HPDE6-E6E7 (cell line): ENCODE data around the gene OTOG.

ENCODE experiments used
- DNase-seq: peaks from one replicate; pipeline ENCODE4 v3.0.0; 2011; ENCODE audit warnings: missing footprints; ENCODE audit errors: extremely low spot score

OTOG gene

DNA sequence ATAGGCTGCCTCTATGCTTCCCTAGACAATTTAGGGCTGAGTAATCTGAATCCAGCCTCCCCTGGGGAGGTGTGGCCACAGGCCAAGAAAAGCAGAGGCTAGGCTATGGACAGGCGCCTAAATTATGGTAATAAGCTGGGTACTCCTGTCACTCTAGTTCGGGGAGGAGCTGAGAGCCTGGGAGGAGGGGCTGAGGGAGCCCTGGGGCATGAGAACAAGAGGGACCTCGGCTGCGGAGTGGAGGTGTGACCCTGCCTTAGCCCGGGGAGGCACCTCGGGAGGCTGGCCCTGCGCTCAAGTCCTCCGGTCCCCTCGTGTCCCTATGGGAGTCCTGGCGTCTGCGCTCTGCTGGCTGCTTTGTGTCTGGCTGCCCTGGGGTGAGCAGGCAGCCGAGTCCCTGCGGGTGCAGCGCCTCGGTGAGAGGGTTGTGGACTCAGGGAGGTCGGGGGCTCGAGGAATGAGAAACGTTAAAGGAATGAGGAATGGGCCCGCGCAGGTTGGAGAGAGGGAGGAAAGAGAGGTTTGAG lies at the start of gene OTOG:
Gene OTOG, plus strand, starts transcription at position 209 of the 527 bp plus-strand sequence. Its CDS starts 114 bp downstream, at position 323.
- DNase-seq = no peak

GRCh38 chr11:17498058-17498457 lies 49.0 kb upstream of the OTOG start:
- DNase-seq = no peak

DNA sequence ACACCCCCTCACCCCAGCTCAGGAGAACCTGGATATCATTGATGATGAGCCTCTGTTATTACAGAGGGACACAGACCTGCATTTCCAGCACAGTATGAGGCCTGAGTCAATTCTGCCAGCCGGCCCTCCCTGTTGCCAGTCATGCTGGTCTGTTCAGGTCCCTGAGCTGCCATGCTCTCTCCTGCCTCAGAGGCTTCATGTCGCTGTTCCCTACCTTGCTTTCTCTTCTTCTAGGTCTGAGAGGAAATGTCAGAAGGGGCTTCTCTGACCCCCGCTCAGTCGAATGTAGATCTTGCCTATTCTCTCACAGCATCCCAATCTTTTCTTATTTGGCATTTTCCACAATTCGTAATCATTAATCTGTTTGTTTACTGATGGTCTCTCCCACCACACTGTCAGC lies 48.6 kb upstream of the OTOG start:
- DNase-seq = no peak

DNA sequence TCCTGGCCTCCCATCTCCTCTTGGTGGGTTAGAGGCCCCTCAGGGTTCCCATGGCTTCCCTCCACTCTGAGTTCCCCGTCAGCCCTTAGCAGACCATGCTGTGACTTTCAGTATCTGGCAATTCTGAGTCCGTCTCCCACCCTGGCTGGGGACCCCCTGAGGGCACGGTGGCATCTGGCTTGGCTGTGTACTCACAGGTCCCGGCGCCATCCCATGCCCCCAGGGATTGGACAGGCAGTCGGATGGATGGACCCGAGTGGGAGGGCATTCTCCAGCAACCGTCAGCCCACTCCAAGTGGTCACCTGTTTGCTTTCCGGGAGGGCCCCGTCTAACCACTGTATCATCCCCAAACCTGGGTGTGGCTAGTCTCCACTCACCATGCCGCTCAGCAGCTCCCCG lies 46.4 kb upstream of the OTOG start:
- no peak for DNase-seq

DNA sequence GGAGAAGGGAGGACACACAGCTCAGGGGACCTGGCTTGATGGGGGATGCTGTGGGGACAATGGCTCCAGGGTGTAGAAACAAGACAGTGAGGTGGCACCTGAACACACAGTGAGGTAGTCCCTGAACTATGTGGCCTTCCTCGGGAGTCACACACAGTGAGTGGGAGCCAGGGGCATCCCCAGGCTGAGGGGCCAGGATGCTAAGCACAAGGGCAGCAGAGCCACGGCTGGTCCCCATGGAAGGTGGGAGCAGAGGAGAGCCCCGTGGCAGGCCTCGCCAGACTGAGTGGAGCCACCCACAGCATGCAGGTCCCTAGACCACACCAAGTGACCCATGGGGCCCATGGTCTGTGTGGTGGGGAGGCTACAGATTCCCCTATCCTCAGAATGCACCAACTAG lies 44.4 kb upstream of the OTOG start:
- DNase-seq = no peak

DNA sequence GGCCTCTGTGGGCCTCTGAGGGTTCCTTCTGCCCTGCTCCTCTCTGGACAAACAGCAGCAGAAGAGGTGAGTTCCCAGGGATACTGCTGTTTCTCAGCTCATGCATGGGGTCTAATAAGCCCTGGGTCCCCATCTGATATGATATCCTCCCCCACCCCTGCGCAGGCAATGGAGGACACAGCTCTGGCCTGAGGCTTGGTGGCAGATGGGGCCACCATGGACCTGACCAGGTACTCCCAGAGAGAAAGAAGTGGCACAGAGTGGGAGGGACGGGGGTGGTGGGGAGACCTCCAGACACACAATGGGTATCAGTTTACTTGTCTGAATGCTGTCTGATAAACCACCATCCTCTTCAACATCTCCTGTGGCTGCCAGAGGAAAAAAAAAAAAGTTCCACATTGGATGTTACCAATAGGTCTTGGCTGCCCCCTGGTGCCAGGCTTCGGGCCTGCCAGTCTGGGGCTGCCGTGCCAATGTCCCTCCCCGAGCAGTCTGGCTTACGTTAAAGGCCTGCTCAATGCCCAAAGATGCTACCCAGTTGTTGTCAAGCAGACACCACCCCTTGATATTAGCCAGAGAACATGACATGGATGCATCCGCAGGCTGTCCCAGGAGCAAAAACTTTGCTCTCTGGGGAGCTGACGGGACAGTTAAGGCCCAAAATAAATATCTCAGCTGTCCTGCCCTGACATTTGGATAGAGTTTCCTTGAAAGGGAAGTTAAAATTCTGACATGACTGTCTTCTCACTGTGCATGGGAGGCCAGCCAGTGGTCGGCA lies 42.5 kb upstream of the OTOG start:
- DNase-seq = peak; percentile 42

GRCh38 chr11:17505146-17505545 lies 41.9 kb upstream of the OTOG start:
- DNase-seq = no peak

- no peak for DNase-seq
These were observed 40.7 kb upstream of the OTOG start for GRCh38 chr11:17506314-17506713.

- no peak for DNase-seq
These were observed 40.1 kb upstream of the OTOG start for GRCh38 chr11:17506942-17507341.

DNA sequence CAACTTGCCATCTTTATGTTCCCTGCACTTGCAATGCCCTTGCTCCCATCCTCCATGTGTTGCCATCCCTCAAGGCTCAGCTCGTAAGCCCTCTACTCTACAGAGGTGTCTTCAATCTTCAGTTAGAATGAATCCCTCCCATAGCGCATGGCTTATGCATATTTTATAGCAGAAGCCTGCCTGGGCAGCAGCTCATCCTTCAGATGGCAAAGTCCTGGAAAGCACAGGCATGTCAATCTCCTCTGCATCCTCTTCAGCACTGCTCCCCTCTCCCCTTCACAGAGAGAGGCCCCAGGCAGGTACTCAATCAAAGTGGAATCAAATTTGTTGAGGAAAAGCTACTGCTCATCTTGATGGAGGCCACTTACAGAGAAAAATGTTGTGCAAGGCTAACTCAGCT lies 39.3 kb upstream of the OTOG start:
- DNase-seq = no peak

DNA sequence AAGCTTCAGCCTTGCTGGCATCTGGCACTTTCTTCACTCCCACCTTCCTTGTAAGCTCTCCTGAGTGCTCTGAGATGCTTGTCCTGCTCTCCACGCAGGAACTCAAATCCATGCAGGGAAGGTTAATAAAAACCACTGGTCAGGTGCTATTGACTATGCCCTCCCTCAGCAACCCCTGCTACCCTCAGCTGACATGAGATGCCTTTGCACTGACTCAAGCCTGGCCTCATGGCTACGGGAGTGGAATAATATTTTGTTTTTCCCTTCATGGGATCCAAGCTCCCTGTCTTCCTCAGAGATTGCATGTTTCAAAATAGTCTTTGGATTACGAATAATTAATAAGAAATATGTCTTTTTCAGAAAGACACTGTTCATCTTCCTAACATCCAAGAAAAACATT lies 38.8 kb upstream of the OTOG start:
- no peak for DNase-seq

- no peak for DNase-seq
These were observed 38.3 kb upstream of the OTOG start for GRCh38 chr11:17508791-17509190.

GRCh38 chr11:17510507-17511206 lies 36.4 kb upstream of the OTOG start:
- no peak for DNase-seq

GRCh38 chr11:17511571-17511970 lies 35.5 kb upstream of the OTOG start:
- no peak for DNase-seq

DNA sequence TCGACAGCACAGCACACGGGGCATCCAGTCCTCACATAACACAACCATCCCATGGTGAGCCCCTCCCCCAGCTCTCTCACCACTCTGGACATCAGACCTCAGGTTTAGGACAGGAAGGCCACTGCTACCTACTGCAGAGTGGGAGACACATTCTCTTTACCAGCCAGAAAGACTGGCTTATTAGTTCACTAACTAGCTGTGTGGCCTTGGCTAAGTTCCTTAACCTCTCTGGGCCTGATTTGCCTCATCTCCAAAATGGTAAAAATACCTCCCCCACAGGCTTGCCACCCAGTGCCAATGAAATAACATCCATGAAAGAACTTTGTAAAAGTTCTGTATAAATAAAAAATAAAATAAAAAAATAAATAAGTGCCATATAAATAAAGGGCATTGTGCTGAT lies 35.0 kb upstream of the OTOG start:
- DNase-seq = no peak

GRCh38 chr11:17513853-17514252 lies 33.2 kb upstream of the OTOG start:
- DNase-seq = no peak

DNA sequence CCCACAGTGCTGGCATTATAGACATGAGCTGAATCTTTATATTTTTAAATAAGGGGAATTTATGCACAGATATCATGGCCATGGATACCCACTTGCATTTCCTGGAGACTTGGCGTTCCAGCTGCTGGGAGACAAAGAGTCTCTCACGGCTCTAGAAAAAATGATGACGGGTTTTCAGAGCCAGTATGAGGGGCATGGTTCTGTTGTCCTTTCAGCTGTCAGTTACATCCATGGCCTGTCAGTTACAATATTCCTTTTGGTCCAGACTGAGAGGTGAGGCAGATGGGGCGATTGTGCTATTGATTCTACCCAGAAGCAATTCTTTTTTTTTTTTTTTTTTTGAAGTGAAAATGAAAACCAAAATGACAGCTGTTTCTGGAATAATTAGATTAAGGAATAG lies 32.6 kb upstream of the OTOG start:
- no peak for DNase-seq

DNA sequence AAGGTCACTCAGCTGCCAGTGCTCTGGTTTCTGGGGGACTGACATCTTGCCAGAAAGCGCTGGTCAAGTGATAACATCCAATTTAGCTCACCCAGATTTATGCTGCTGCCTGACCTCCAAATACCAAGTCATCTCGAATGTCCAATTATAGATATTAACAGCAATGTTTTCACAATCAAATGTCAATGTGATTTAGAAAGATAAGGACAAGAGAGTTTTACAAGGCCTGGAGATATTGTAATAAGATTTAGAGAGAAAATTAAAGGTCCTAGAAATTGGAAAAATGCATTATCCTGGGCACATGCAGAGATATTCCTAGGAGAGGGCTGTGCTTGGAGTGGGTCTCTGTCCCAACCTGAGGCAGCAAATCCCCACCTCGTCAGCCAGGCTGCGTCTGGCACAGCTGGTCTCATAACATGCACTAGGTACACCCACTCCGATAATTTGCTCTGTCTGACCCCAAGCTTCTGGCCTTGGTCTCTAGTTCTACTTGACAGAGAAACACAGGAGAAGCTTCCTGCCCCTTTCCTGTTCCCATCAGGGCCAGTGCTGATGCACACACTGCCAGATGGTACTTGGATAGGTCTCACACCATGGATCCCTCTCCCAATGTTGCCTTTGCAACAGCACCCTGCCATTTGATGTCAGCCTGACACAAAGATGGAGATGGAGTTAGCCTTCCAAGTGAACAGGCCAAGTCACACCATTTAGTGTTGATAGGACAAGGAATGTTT lies 31.4 kb upstream of the OTOG start:
- no peak for DNase-seq

DNA sequence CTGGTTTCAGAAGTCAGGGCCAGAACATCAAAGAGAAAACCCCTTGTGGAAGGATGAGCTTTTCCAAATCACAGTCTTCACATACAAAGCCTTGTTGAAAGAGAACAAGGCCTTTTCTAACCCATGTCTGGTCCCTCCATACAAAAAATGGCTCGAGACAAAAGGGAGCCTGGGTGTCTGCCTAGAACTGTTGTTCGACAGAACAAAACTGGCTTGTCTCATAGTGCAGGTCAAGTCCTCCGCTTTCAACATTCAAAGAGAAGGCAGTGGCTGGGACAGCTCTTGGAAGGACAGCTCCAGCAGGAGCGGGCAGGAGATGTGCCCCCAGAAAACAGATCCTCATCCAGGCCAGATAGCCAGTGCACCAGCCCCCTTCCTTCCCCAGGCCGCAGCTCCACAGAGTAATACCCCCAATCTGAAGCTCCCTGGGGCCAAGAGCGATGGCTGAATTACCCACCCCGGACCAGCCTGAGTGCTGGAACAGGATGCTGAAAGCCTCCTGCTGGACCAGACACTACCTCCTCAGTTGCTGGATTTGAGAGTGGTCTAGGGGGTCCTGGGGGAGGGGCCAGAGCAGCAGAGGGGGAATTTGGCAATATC lies 30.4 kb upstream of the OTOG start:
- no peak for DNase-seq

- DNase-seq = no peak
These were observed 29.9 kb upstream of the OTOG start for GRCh38 chr11:17517186-17517585.

- DNase-seq = no peak
These were observed 28.7 kb upstream of the OTOG start for GRCh38 chr11:17518366-17518765.
